Measurements from ENCODE around the gene LRRN4CL. TPM values are rescaled to one million over a fixed set of nuclear protein-coding genes. Genes with fewer than 3 reads are reported as not detected.
A peak's percentile ranks its signal among the peaks of the same experiment; 100 is the strongest.

LRRN4CL gene
- total and polyA plus RNA-seq, 9 of the 15 experiments (the other 6 are each of a cell fraction or from before 2014, with no cell fraction given): 0.03 to 0.11 (median 0.05) TPM; not detected in 4

- TF ChIP-seq RREB1 (CRISPR knock-in tag; IDR thresholded peaks at IDR 0.05) (no peak; the same call in 1 of the 2 replicates), NCOA2 (IDR thresholded peaks at IDR 0.05; ENCODE audit: partially characterized antibody in 2 of 2) (no peak), HCFC1 (IDR thresholded peaks at IDR 0.05; ENCODE audit: low read depth, low read length) (peak; percentile 33), BCOR (IDR thresholded peaks at IDR 0.05) (no peak), MAX (CRISPR knock-in tag; IDR thresholded peaks at IDR 0.05) (peak; percentile 89), ETV1 (tag; conservative IDR thresholded peaks at IDR 0.05; ENCODE audit: low read depth) (peak; percentile 56), POLR2B (IDR thresholded peaks at IDR 0.05; ENCODE audit: low read depth, partially characterized antibody) (peak; percentile 89), ETS2 (tag; IDR thresholded peaks at IDR 0.05; ENCODE audit: borderline replicate concordance, poor library complexity, severe bottlenecking) (no peak), POLR2A (conservative IDR thresholded peaks at IDR 0.05) (peak; percentile 95), SMARCA5 (IDR thresholded peaks at IDR 0.05) (no peak)
- TF ChIP-seq, protein P1, sequence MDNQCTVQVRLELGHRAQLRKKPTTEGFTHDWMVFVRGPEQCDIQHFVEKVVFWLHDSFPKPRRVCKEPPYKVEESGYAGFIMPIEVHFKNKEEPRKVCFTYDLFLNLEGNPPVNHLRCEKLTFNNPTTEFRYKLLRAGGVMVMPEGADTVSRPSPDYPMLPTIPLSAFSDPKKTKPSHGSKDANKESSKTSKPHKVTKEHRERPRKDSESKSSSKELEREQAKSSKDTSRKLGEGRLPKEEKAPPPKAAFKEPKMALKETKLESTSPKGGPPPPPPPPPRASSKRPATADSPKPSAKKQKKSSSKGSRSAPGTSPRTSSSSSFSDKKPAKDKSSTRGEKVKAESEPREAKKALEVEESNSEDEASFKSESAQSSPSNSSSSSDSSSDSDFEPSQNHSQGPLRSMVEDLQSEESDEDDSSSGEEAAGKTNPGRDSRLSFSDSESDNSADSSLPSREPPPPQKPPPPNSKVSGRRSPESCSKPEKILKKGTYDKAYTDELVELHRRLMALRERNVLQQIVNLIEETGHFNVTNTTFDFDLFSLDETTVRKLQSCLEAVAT (IDR thresholded peaks at IDR 0.05): 0 out of 4 replicates have a peak, but pooled peaks of 1 of the 2 experiments have one; percentile 48
Measured at GRCh38 chr11:62727165-62727871, 38.0 kb upstream of the LRRN4CL start, which contains the start of gene HNRNPUL2 (continued).

Measured in K562 (cell line).